Measurements from ENCODE around the gene KRT6A. TPM values are rescaled to one million over a fixed set of nuclear protein-coding genes. Genes with fewer than 3 reads are reported as not detected.

KRT6A gene
- total and polyA plus RNA-seq, 10 of the 15 experiments (the other 5 are each of a cell fraction or from before 2014, with no cell fraction given), result 0.96 TPM; not detected in 9

GRCh38 chr12:52541709-52542108 is 48.7 kb upstream of the KRT6A start:
- 31% methylated on average over 5 of the region's 5 CpGs for WGBS (ENCODE audit: insufficient coverage, insufficient replicate concordance, low lambda C conversion rate, missing lambda C conversion rate)
- no peak overlapping the region for H2AFZ ChIP-seq (ENCODE audit: control insufficient read depth, low read depth, low read length)
- no peaks in the 10 kb centered on the region for H3K9me3 ChIP-seq (replicated peaks; ENCODE audit: control insufficient read depth, insufficient read depth, low read length)
- BruUV-seq (replicated peaks), result no TSS peak
- ChIA-PET CTCF (no interaction called here), RAD21 (ENCODE audit: unreplicated experiment) (no interaction called here), SMC1A (ENCODE audit: uncharacterized antibody, unreplicated experiment) (no interaction called here), POLR2A (no interaction called here)
- FAIRE-seq, result no peak
- ATAC-seq, result no peak
- H3K4me1 ChIP-seq (ENCODE audit: control insufficient read depth, insufficient read depth, low read length), result no peaks in the 10 kb centered on the region
- no peaks in the 10 kb centered on the region for H3K36me3 ChIP-seq (ENCODE audit: control insufficient read depth in 2 of 2, insufficient read depth in 2 of 2, low read length in 1 of 2)
- intact Hi-C loops (cut with micrococcal nuclease; ENCODE audit: unreplicated experiment) (no loop called here), in situ Hi-C loops (cut with MboI) (no loop called here)
- no peak overlapping the region for H3K4me2 ChIP-seq (ENCODE audit: control insufficient read depth, insufficient read depth)
- no peak for DNase-seq (ENCODE audit: low read depth, low spot score)
- H3K27ac ChIP-seq (ENCODE audit: control insufficient read depth, insufficient read depth), result no peak overlapping the region
- H3K27me3 ChIP-seq (replicated peaks in 1 of 2; ENCODE audit: control insufficient read depth in 2 of 2, insufficient read depth in 2 of 2, low read length in 1 of 2), result peaks cover 0 to 3% of the 10 kb centered on the region in 2 experiments; a peak in 1 of 4 replicates
- H3K9ac ChIP-seq (ENCODE audit: control insufficient read depth, insufficient read depth, low read length), result no peak overlapping the region
- no peak overlapping the region for H3K4me3 ChIP-seq
- H4K20me1 ChIP-seq (ENCODE audit: control insufficient read depth, insufficient read depth), result no peaks in the 10 kb centered on the region
- H3K79me2 ChIP-seq (ENCODE audit: control insufficient read depth, insufficient read depth, low read length), result no peaks in the 10 kb centered on the region
- TF ChIP-seq, protein P1, sequence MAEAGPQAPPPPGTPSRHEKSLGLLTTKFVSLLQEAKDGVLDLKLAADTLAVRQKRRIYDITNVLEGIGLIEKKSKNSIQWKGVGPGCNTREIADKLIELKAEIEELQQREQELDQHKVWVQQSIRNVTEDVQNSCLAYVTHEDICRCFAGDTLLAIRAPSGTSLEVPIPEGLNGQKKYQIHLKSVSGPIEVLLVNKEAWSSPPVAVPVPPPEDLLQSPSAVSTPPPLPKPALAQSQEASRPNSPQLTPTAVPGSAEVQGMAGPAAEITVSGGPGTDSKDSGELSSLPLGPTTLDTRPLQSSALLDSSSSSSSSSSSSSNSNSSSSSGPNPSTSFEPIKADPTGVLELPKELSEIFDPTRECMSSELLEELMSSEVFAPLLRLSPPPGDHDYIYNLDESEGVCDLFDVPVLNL (IDR thresholded peaks at IDR 0.05; ENCODE audit: low read depth, low read length), result no peak
- TF ChIP-seq CUX1 (IDR thresholded peaks at IDR 0.05; ENCODE audit: insufficient replicate concordance, low read depth, low read length), result no peak
- no peak for TF ChIP-seq MEF2A (IDR thresholded peaks at IDR 0.05; ENCODE audit: insufficient read depth, low read depth, low read length)
- TF ChIP-seq YY1 (IDR thresholded peaks at IDR 0.05; ENCODE audit: low read depth, low read length), result no peak
- no peak for TF ChIP-seq MYC (IDR thresholded peaks at IDR 0.05; ENCODE audit: insufficient read depth, insufficient read length, insufficient replicate concordance, low read length, severe bottlenecking)
- TF ChIP-seq ZBED1 (IDR thresholded peaks at IDR 0.05; ENCODE audit: borderline replicate concordance), result no peak
- no peak for TF ChIP-seq FOXK2 (IDR thresholded peaks at IDR 0.05)
- TF ChIP-seq, protein P2, sequence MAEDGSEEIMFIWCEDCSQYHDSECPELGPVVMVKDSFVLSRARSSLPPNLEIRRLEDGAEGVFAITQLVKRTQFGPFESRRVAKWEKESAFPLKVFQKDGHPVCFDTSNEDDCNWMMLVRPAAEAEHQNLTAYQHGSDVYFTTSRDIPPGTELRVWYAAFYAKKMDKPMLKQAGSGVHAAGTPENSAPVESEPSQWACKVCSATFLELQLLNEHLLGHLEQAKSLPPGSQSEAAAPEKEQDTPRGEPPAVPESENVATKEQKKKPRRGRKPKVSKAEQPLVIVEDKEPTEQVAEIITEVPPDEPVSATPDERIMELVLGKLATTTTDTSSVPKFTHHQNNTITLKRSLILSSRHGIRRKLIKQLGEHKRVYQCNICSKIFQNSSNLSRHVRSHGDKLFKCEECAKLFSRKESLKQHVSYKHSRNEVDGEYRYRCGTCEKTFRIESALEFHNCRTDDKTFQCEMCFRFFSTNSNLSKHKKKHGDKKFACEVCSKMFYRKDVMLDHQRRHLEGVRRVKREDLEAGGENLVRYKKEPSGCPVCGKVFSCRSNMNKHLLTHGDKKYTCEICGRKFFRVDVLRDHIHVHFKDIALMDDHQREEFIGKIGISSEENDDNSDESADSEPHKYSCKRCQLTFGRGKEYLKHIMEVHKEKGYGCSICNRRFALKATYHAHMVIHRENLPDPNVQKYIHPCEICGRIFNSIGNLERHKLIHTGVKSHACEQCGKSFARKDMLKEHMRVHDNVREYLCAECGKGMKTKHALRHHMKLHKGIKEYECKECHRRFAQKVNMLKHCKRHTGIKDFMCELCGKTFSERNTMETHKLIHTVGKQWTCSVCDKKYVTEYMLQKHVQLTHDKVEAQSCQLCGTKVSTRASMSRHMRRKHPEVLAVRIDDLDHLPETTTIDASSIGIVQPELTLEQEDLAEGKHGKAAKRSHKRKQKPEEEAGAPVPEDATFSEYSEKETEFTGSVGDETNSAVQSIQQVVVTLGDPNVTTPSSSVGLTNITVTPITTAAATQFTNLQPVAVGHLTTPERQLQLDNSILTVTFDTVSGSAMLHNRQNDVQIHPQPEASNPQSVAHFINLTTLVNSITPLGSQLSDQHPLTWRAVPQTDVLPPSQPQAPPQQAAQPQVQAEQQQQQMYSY (CRISPR knock-in tag; IDR thresholded peaks at IDR 0.05), result no peak
- TF ChIP-seq CREB1 (IDR thresholded peaks at IDR 0.05; ENCODE audit: low read depth), result no peak
- TF ChIP-seq BCL3 (IDR thresholded peaks at IDR 0.05; ENCODE audit: borderline replicate concordance, insufficient read depth, low read depth, low read length, poor library complexity, severe bottlenecking), result no peak
- no peak for TF ChIP-seq SUZ12 (IDR thresholded peaks at IDR 0.05; ENCODE audit: unreplicated experiment)
- no peak for TF ChIP-seq JUNB (IDR thresholded peaks at IDR 0.05)
- no peak for TF ChIP-seq RBBP5 (conservative IDR thresholded peaks at IDR 0.05)

All from GM12878 (cell line).